CD14-positive monocyte (primary cell): ENCODE data around the gene BCAR3. TPM values are rescaled to one million over a fixed set of nuclear protein-coding genes. Genes with fewer than 3 reads are reported as not detected.

Experiments used
- DNase-seq, 3 donors: peaks; one replicate each; pipeline ENCODE4 v3.0.0-alpha.2; 2011 to 2022
- H2AFZ ChIP-seq: 2 replicates; pipeline ENCODE4 v1.6.0; 2012; ENCODE audit warnings: mild to moderate bottlenecking, low read depth, low read length, inconsistent platforms; ENCODE audit not compliant: insufficient read depth, poor library complexity, severe bottlenecking
- H3K27ac ChIP-seq, 2 donors: 1 replicate in 1 of 2; 2 replicates in 1 of 2; pipeline ENCODE4 v1.5.1; 2012 to 2013; ENCODE audit warnings: low read length in 2 of 2, control low read depth in 1 of 2, inconsistent platforms in 1 of 2, low read depth in 1 of 2, mild to moderate bottlenecking in 1 of 2
- H3K27me3 ChIP-seq, 2 donors: one replicate each; pipeline versions ENCODE4 v1.6.0 to v1.6.1; 2011 to 2013; ENCODE audit warnings: low read length in 2 of 2; ENCODE audit not compliant: control insufficient read depth in 2 of 2, insufficient read depth in 2 of 2
- H3K36me3 ChIP-seq, 2 donors: replicated peaks in 1 of 2; 1 replicate in 1 of 2; 2 replicates in 1 of 2; pipeline versions ENCODE4 v1.5.1 to v1.6.1; 2012 to 2013; ENCODE audit warnings: low read length in 2 of 2, control low read depth in 1 of 2, inconsistent platforms in 1 of 2, mild to moderate bottlenecking in 1 of 2; ENCODE audit not compliant: insufficient read depth in 2 of 2, control insufficient read depth in 1 of 2
- H3K4me1 ChIP-seq, 2 donors: 1 replicate in 1 of 2; 2 replicates in 1 of 2; pipeline versions ENCODE4 v1.5.1 to v1.6.1; 2012 to 2013; ENCODE audit warnings: low read length in 2 of 2, control low read depth in 1 of 2, inconsistent platforms in 1 of 2, mild to moderate bottlenecking in 1 of 2, moderate library complexity in 1 of 2; ENCODE audit not compliant: insufficient read depth in 2 of 2, control insufficient read depth in 1 of 2
- H3K4me2 ChIP-seq: replicated peaks from 2 replicates; pipeline ENCODE3; 2012; ENCODE audit warnings: low read length, moderate library complexity, mild to moderate bottlenecking; ENCODE audit not compliant: poor library complexity, severe bottlenecking; ENCODE audit errors: extremely low read depth
- H3K4me3 ChIP-seq, 3 experiments: fragments of 200-600 bp in 1 of 3; sonication (generic) in 1 of 3; replicated peaks in 1 of 3; 1 replicate in 2 of 3; 2 replicates in 1 of 3; pipeline ENCODE4 v1.5.1; 2011 to 2013; ENCODE audit warnings: low read length in 3 of 3, mild to moderate bottlenecking in 3 of 3, control low read depth in 2 of 3, low read depth in 2 of 3, inconsistent platforms in 1 of 3, moderate library complexity in 1 of 3
- H3K79me2 ChIP-seq: 2 replicates; pipeline ENCODE4 v1.6.0; 2012; ENCODE audit warnings: mild to moderate bottlenecking, control low read depth, inconsistent platforms, low read length, moderate library complexity; ENCODE audit not compliant: insufficient read depth
- H3K9ac ChIP-seq: 2 replicates; pipeline ENCODE4 v1.6.0; 2017; ENCODE audit warnings: low read length, mild to moderate bottlenecking; ENCODE audit not compliant: insufficient read depth, poor library complexity, severe bottlenecking
- H3K9me3 ChIP-seq, 2 donors: replicated peaks in 1 of 2; 1 replicate in 1 of 2; 2 replicates in 1 of 2; pipeline versions ENCODE4 v1.5.1 to v1.6.1; 2012 to 2013; ENCODE audit warnings: low read length in 2 of 2, control low read depth in 1 of 2; ENCODE audit not compliant: control insufficient read depth in 1 of 2, insufficient read depth in 1 of 2
- H4K20me1 ChIP-seq: 2 replicates; pipeline ENCODE4 v1.6.0; 2012; ENCODE audit warnings: mild to moderate bottlenecking, low read length, control low read depth, moderate library complexity; ENCODE audit not compliant: insufficient read depth
- H3K27ac Mint-ChIP-seq, 7 donors: one replicate each; pipeline ENCODE4 v1.8.0; 2020; ENCODE audit warnings: mild to moderate bottlenecking in 7 of 7, mixed read lengths in 7 of 7, moderate library complexity in 6 of 7, inconsistent platforms in 2 of 7
- H3K27me3 Mint-ChIP-seq, 3 donors: one replicate each; pipeline ENCODE4 v1.8.0; 2021 to 2022; ENCODE audit warnings: low read depth in 3 of 3, mild to moderate bottlenecking in 3 of 3, mixed read lengths in 3 of 3, moderate library complexity in 3 of 3, inconsistent platforms in 1 of 3
- H3K36me3 Mint-ChIP-seq, 2 donors: one replicate each; pipeline ENCODE4 v1.8.0; 2020; ENCODE audit warnings: mixed read lengths in 2 of 2, inconsistent platforms in 1 of 2, mild to moderate bottlenecking in 1 of 2
- H3K4me1 Mint-ChIP-seq: one replicate; pipeline ENCODE4 v1.8.0; 2020; ENCODE audit warnings: mild to moderate bottlenecking, mixed read lengths
- H3K4me3 Mint-ChIP-seq, 2 donors: one replicate each; pipeline ENCODE4 v1.8.0; 2020; ENCODE audit warnings: mild to moderate bottlenecking in 2 of 2, mixed read lengths in 2 of 2, moderate library complexity in 1 of 2
- H3K9me3 Mint-ChIP-seq, 7 donors: one replicate each; pipeline ENCODE4 v1.8.0; 2020 to 2022; ENCODE audit warnings: mixed read lengths in 7 of 7, mild to moderate bottlenecking in 6 of 7, moderate library complexity in 6 of 7, inconsistent platforms in 2 of 7
- CTCF ChIP-seq: fragments of 200-600 bp; IDR thresholded peaks from one replicate; pipeline ENCODE4 v1.8.0; 2022; ENCODE audit warnings: antibody characterized with exemption, mild to moderate bottlenecking
- WGBS: methylation state at CpG from one replicate; pipeline ENCODE4 v1.1.5; 2013; ENCODE audit warnings: missing lambda C conversion rate; ENCODE audit not compliant: insufficient coverage; 5-methylcytosine and 5-hydroxymethylcytosine counted together
- intact Hi-C, 2 donors: fragments of 100-400 bp; cut with micrococcal nuclease; formaldehyde crosslinking; loops; one replicate each; pipeline versions ENCODE4 v1.15.0 to v1.15.1; 2023
- polyA plus RNA-seq, 3 donors: library from polyadenylated mRNA; depleted of rRNA in 1 of 3; unstranded in 2 of 3; stranded (reverse) in 1 of 3; fragments of 300-500 nt in 2 of 3; fragments of >200 nt in 1 of 3; fragmentation: Illumina TruSeq in 2 of 3; gene quantifications; 1 replicate in 2 of 3; 2 replicates in 1 of 3; pipeline ENCODE4 v1.2.3, GENCODE V29; 2012 to 2021

The BCAR3 gene
- polyA plus RNA-seq, 3 donors, result 0.05 to 0.41 TPM; not detected in 1

GRCh38 chr1:93578433-93578830, 103.2 kb downstream of the BCAR3 start:
- Mint-ChIP-seq H3K27me3 (peaks cover 0 to 6% (median 1%) of the 10 kb centered on the region in 3 donors), H3K36me3 (no peaks in the 10 kb centered on the region), H3K4me3 (no peak overlapping the region), H3K27ac (peak overlapping the region in 1 of 7 donors; percentile 21), H3K4me1 (no peaks in the 10 kb centered on the region), H3K9me3 (peaks cover 0 to 2% (median 0%) of the 10 kb centered on the region in 7 donors)
- no peak overlapping the region for H3K4me3 ChIP-seq
- no peak for TF ChIP-seq CTCF
- no peaks in the 10 kb centered on the region for H3K36me3 ChIP-seq
- no peak for DNase-seq
- 100% methylated on average over 4 of the region's 6 CpGs for WGBS
- no peaks in the 10 kb centered on the region for H4K20me1 ChIP-seq
- no peak overlapping the region for H3K27ac ChIP-seq
- no peaks in the 10 kb centered on the region for H3K79me2 ChIP-seq
- no peaks in the 10 kb centered on the region for H3K9me3 ChIP-seq
- H3K9ac ChIP-seq, result no peak overlapping the region
- H3K4me1 ChIP-seq, result no peaks in the 10 kb centered on the region
- H3K27me3 ChIP-seq, result no peaks in the 10 kb centered on the region
- H3K4me2 ChIP-seq, result no peak overlapping the region
- H2AFZ ChIP-seq, result no peak overlapping the region
- intact Hi-C loops, result no loop called here

- Histone ChIP-seq H3K27ac (no peak overlapping the region), H3K9me3 (no peaks in the 10 kb centered on the region), H3K4me2 (no peak overlapping the region), H3K79me2 (no peaks in the 10 kb centered on the region), H3K4me1 (no peaks in the 10 kb centered on the region), H2AFZ (no peak overlapping the region), H3K27me3 (no peaks in the 10 kb centered on the region), H3K4me3 (no peak overlapping the region), H3K36me3 (no peaks in the 10 kb centered on the region), H3K9ac (no peak overlapping the region), H4K20me1 (no peaks in the 10 kb centered on the region)
- peaks cover 0 to 6% (median 1%) of the 10 kb centered on the region in 3 donors for H3K27me3 Mint-ChIP-seq
- H3K36me3 Mint-ChIP-seq, result no peaks in the 10 kb centered on the region
- no peak for TF ChIP-seq CTCF
- WGBS, result 96% methylated on average over 17 of the region's 18 CpGs
- H3K4me3 Mint-ChIP-seq, result no peak overlapping the region
- intact Hi-C loops, result no loop called here
- no peak for DNase-seq
- H3K4me1 Mint-ChIP-seq, result no peaks in the 10 kb centered on the region
- peaks cover 0 to 2% (median 0%) of the 10 kb centered on the region in 7 donors for H3K9me3 Mint-ChIP-seq
- peak overlapping the region in 1 of 7 donors; percentile 30 for H3K27ac Mint-ChIP-seq
Observed at GRCh38 chr1:93577536-93578432, 103.9 kb downstream of the BCAR3 start.
